GM10266 (cell line): ENCODE data around the gene DACT2.

Experiments
- DNase-seq: peaks from one replicate; pipeline ENCODE4 v3.0.0; 2012; ENCODE audit errors: extremely low spot score
- TF ChIP-seq, protein P1 (sequence below): IDR thresholded peaks from 2 replicates; pipeline ENCODE4 v1.5.1; 2012; ENCODE audit warnings: mild to moderate bottlenecking, low read depth; ENCODE audit not compliant: control insufficient read depth, insufficient read depth; ENCODE audit errors: missing control alignments

The DACT2 gene

DNA sequence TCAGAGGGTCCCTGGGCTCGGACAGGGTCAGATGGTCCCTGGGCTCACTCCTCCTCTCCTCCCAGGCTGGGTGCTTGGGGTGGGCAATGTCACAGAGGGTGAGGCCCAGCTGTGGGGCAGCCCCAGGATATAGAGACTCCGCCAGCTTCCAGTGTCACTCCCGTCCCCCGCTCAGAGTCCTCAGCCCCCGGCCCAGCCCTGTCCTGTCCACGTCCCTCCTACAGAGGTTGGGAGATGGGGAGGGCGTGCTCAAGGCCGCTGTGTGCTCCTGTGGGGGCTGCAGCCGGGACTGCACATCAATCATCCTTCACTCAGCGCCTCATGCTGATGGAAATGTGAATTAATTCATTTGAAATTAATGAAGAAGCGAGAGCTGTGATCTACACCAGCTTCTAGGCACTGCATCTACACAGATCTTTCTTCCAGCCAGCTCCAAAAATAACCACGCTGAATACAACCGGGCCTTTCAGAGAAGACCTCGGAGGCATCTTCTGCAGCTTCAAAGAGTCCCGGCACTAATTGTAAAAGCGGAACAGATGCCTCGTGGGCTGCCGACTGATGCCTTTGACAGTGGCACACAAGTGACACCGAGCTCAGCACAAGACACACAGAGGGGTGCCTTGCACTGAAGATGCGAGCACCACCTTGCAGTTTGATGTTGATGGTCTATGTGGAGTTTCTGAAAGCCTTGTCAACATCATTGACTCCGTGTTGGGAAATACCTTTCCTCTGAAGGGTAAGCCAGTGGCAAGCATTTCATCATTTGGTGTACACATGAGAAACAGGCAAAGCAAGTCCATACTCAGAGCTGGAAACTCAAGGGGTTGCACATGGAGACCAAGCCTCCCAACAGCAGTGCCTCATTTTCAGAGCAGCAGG is 39.3 kb downstream of the DACT2 start:
- no peak for DNase-seq
- TF ChIP-seq, protein P1, sequence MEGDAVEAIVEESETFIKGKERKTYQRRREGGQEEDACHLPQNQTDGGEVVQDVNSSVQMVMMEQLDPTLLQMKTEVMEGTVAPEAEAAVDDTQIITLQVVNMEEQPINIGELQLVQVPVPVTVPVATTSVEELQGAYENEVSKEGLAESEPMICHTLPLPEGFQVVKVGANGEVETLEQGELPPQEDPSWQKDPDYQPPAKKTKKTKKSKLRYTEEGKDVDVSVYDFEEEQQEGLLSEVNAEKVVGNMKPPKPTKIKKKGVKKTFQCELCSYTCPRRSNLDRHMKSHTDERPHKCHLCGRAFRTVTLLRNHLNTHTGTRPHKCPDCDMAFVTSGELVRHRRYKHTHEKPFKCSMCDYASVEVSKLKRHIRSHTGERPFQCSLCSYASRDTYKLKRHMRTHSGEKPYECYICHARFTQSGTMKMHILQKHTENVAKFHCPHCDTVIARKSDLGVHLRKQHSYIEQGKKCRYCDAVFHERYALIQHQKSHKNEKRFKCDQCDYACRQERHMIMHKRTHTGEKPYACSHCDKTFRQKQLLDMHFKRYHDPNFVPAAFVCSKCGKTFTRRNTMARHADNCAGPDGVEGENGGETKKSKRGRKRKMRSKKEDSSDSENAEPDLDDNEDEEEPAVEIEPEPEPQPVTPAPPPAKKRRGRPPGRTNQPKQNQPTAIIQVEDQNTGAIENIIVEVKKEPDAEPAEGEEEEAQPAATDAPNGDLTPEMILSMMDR: no peak

GRCh38 chr6:168279403-168279935 is 40.1 kb downstream of the DACT2 start:
- no peak for DNase-seq
- TF ChIP-seq, protein P1: no peak

- TF ChIP-seq, protein P1: no peak
- DNase-seq: no peak
Measured at GRCh38 chr6:168278904-168279303, 40.7 kb downstream of the DACT2 start.

DNA sequence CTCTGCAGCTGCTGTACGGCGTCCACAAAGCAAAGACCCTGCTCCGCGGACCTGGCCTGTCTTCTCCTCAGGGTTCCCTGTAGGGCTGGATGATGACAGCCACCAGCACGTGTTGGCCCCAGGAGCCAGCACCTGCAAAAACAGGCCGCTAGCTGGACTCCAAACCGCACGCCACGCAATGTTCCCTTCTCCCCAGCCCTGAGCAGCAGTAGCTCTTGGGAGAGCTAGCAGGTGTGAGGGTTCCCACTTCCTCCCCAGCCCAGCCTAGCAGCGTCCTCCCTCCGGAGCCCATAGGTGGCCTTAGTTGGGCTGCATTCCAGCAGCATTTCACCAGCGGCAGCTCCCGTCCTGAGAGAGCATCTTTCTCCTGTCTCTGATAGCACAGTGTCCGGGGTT is 42.3 kb downstream of the DACT2 start:
- TF ChIP-seq, protein P1: no peak
- no peak for DNase-seq

GRCh38 chr6:168276576-168277273 is 42.9 kb downstream of the DACT2 start:
- TF ChIP-seq, protein P1: no peak
- DNase-seq: no peak

DNA sequence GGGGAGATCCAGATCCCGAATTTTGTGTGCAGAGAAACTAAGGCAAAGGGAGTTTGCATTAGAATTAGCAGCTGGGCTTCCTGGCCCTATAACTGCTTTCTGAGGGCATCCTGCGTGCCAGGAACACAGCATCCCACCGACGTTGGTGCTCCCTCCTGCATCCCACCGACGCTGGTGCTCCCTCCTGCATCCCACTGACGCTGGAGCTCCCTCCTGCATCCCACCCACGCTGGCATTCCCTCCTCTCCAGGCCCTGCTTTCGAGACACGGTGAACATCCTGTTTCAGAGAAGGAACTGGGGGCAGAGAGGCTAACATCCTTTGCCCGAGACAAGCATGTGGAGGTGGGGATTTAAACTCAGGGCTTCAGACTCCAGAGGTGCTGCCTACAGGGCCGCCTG is 44.4 kb downstream of the DACT2 start:
- no peak for DNase-seq
- TF ChIP-seq, protein P1: no peak
